ENCODE results near the gene SMYD3.
"Not testable (repeated sequence)": the region's sequence is repeated elsewhere in the genome, so short reads cannot be mapped to it uniquely, and the experiment has no call there.

Gene SMYD3

DNA sequence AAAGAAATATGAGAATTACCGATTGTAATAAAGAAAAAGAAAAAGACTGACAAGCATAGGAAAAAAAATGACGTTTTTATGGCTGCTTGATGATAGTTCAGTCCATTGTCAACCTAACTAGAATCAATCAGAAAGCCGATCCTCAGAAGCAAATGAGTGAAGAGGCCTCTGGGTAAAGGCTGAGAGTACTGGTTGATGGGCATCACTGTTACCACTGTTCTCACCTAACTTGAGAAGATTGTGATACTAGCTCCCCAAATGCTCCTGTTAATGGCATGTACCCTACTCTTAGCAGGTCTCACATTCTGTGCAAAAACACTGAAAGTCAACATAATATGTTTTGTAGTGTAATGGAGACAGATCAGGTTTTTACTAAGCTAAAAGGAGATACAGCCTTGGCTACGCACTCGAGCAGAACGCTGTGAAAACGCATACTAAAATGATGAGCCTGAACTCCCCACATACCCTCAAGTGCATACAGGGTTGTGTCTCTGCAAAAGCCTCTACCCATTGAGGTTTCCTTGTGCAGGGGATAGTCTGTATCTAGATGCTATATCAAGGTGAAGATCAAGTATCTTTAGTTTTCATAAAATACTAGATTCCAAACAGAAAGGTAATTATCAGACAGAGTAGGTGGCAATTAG, 554.6 kb downstream of the SMYD3 start:
- DNase-seq (ENCODE audit: low read depth) = no peak

- DNase-seq (ENCODE audit: low read depth) = no peak
These were observed 558.3 kb downstream of the SMYD3 start for GRCh38 chr1:245948786-245949185.

DNA sequence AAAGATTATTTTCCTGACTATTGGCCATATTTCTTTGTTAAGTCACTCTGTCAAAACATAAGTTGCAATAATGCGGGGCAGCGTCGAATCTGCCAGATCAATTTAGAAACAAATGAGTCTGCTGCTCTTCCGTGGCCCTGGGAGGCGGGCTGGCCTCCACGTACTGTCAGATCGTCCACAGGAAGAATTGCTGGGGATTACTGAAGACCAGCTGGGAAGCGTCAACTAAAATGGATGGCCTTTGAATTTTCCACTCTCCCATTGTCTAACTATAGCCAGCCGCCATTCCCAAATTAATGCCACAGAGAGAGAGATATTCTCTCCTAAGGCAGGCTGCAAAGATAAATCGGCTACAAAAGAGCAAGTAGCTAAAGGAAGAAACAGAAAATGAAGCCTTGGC, 560.2 kb downstream of the SMYD3 start:
- no peak for DNase-seq (ENCODE audit: low read depth)

GRCh38 chr1:245945136-245945535, 561.9 kb downstream of the SMYD3 start:
- not testable (repeated sequence) for DNase-seq (ENCODE audit: low read depth)

GRCh38 chr1:245942856-245943255, 564.2 kb downstream of the SMYD3 start:
- DNase-seq (ENCODE audit: low read depth) = no peak

DNA sequence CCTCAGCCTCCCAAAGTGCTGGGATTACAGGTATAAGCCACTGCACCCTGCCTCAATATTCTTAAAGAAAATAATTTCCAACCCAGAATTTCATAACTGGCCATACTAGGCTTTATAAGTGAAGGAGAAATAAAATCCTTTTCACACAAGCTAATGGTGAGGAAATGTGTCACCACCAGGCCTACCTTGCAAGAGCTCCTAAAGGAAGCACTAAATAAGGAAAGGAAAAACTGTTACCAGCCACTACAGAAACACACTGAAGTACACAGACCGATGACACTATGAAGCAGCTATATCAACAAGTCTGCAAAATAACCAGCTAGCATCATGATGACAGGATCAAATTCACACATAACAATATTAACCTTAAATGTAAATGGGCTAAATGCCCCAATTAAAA, 565.3 kb downstream of the SMYD3 start:
- not testable (repeated sequence) for DNase-seq (ENCODE audit: low read depth)

GRCh38 chr1:245939756-245940345, 567.2 kb downstream of the SMYD3 start:
- DNase-seq (ENCODE audit: low read depth) = no peak

DNA sequence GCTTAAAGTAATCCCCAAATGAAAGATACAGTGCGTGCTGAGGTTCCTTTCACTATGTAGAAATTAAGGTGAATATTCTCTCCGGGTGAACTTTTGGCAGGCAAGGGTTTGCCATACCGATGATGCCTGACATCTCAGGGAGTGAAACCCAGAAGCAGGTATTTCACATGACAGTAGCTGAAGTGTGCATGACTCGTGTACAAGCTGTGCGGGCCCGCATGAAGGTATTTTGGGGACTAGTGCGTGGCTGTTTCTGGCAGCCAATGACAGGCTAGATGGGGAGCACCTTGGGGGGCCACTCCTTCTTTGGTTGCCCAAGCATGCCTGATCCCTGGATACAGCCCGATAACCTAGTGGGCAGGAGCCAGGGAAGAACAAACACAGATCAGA, 569.0 kb downstream of the SMYD3 start:
- DNase-seq (ENCODE audit: low read depth) = no peak

- no peak for DNase-seq (ENCODE audit: low read depth)
These were observed 569.6 kb downstream of the SMYD3 start for GRCh38 chr1:245937316-245938045.

- DNase-seq (ENCODE audit: low read depth) = no peak
These were observed 572.7 kb downstream of the SMYD3 start for GRCh38 chr1:245934409-245934808.

GRCh38 chr1:245933431-245934045, 573.5 kb downstream of the SMYD3 start:
- DNase-seq (ENCODE audit: low read depth) = no peak

DNA sequence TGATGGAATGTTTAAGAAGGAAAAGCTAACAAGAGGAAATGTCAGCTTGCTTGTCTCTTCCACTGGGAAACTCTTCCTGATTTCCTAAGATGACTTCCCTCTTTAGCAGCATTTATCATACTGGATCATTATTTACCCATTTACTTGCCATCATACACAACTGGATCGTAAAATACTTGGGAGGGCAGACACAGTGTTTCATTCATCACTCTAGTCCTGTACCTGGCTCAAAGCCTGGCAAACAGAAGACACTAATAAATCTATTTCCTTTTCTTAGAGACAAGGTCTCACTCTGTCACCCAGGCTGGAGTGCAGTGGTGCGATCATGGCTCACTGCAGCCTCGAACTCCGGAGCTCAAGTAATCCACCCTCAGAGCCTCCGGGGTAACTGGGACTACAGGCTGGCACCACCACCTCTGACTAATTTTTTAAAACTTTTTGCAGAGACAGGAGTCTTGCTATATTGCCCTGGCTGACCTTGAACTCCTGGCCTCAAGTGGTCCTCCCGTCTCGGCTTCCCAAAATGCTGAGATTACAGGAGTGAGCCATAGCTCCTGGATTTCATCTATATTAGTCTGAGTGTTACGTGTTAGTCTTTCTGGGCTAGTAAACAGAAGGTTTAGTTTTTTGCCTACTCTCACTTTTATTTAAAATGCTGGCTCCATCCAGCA, 574.6 kb downstream of the SMYD3 start:
- DNase-seq (ENCODE audit: low read depth) = no peak

DNA sequence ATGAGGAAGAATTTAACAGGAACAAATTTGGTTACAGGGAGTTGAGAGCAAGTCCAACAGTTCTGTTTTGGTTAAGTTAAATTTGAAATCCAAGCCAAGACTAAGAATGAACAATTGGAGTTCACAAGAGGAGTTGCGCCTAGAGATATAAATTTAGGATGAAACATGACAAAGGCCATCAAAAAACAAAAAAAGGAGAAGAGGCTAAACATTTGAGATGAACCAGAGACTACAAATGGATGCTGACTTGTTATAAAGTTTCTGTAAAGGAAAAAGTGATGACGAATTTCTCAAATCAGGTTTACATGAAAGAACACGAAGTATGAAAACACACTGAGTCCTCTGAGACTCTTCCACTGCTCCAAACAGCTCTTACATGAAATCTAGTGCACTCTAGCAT, 575.6 kb downstream of the SMYD3 start:
- DNase-seq (ENCODE audit: low read depth) = no peak

DNA sequence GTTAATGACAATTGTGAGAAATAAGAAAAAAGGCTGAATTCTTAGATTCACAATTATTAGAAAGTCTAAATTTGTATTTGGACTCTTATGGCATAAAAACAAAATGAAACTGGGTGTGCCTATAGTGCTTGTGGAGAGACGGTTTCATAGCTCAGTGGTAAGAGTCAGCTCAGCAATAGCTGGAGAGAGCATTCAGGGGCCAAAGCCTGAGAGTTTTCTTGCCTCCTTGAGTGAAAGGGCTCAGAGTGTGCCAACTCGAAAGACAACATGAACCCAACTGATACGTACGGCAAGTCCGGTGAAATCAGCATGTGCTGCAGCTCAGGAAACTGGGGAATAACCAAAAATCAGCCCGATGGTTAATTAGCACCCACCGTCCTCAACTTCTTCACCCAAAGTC, 577.9 kb downstream of the SMYD3 start:
- no peak for DNase-seq (ENCODE audit: low read depth)

DNA sequence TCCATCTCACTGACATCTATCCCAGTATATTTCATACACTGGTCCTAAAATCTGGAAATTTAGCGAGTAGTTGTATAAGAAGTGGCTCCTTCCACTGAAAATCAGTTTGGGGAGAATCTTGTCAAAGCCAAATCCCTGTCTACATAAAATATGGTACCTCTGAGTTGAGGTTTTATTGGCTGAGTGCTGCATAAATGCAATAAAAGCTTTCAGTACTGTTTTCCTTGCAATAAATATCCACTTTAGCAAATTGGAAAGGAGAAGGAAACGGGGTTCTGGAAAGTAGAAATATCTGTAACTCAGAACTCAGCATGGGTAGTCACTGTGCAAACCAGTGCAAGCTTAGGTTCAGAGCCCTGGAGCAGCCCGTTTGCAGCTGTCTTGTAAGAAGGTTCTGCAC, 580.2 kb downstream of the SMYD3 start:
- no peak for DNase-seq (ENCODE audit: low read depth)

- no peak for DNase-seq (ENCODE audit: low read depth)
These were observed 583.9 kb downstream of the SMYD3 start for GRCh38 chr1:245923215-245923614.

DNA sequence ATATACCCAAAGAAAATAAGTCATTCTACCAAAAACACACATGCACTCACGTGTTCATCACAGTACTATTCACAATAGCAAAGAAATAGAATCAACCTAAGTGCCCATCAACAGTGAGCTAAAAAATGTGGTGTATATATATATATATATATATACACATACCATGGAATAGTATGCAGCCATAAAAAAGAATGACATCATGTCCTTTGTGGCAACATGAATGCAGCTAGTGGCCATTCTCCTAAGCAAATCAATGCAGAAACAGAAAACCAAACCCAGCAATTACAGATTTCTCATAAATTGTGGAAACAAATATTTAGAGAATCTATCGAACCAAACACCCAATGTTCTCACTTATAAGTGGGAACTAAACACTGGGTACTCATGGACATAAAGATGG, 585.7 kb downstream of the SMYD3 start:
- DNase-seq (ENCODE audit: low read depth) = no peak

GRCh38 chr1:245917403-245917802, 589.7 kb downstream of the SMYD3 start:
- no peak for DNase-seq (ENCODE audit: low read depth)

GRCh38 chr1:245915841-245916240, 591.2 kb downstream of the SMYD3 start:
- DNase-seq (ENCODE audit: low read depth) = no peak

DNA sequence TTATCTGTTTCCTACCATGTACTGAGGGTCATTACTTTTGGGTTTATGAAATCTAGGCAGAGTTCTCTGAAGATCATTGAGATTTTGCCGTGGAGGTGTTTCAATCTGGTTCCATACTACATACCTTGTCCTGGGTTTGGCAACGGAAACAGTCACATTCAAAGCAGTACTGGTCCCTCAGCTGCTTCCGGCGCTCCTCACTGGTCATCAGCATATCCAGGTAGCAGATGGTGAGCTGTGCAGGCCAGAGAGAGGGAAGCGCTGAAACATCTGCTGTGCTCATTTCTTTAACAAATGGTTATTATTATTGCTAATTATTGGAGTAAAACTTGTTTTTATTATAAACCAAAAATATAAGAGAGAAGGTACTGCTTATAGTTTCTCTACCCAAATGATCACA, 591.7 kb downstream of the SMYD3 start:
- no peak for DNase-seq (ENCODE audit: low read depth)

DNA sequence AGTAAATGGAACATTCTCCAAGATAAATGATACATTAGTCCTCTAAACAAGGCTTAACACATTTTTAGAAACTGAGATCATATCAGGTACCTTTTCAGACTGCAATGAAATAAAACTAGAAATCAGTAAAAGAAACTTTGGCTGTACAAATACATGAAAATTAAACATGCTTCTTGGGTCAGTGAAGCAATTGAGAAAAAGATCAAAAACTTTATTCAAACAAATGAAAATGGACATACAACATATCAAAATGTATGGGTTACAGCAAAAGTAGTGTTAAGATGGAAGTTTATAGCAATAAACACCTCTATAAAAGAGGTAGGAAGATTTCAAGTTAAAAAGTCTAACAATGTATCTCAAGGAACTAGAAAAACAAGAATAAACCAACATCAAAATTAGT, 598.5 kb downstream of the SMYD3 start:
- no peak for DNase-seq (ENCODE audit: low read depth)

DNA sequence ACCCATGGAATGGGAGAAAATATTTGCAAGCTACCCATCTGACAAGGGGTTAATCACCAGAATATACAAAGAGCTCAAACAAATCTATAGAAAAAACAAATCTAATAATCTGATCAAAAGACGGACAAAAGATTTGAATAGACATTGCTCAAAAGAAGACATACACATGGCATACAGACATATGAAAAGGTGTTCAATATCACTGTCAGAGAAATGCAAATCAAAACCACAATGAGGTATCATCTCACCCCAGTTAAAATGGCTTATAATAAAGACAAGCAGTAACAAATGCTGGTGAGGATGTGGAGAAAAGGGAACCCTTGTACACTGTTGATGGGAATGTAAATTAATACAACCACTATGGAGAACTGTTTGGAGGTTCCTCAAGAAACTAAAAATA, 600.9 kb downstream of the SMYD3 start:
- DNase-seq (ENCODE audit: low read depth) = no peak

DNA sequence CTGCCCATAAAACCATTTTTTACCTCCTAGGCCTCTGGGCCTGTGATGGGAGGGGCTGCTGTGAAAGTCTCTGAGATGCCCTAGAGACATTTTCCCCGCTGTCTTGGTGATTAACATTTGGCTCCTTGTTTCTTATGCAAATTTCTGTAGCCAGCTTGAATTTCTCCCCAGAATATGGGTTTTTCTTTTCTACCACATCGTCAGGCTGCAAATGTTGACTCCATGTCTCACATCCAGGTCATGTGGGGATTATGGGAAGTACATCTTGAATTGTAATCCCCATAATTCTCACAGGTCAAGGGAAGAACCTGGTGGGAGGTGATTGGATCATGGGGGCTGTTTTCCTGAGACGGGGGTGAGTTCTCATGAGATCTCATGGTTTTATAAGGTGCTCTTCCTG, 603.2 kb downstream of the SMYD3 start:
- no peak for DNase-seq (ENCODE audit: low read depth)

All from activated T-cell treated with anti-CD3 and anti-CD28 coated beads for 48 hours (primary cell).